ENCODE data around the gene UQCRC2.
"Not testable (repeated sequence)": the region's sequence is repeated elsewhere in the genome, so short reads cannot be mapped to it uniquely, and the experiment has no call there.

UQCRC2 gene

GRCh38 chr16:22023505-22023904 lies 70.3 kb downstream of the UQCRC2 start:
- peak; percentile 47 for DNase-seq (ENCODE audit: low read depth)
- H3K4me3 ChIP-seq (ENCODE audit: low read depth, low read length), result no peak overlapping the region
- TF ChIP-seq CTCF (IDR thresholded peaks at IDR 0.05; ENCODE audit: insufficient read depth, low read depth, low read length, missing control alignments), result no peak

GRCh38 chr16:22024785-22025184 lies 71.6 kb downstream of the UQCRC2 start:
- not testable (repeated sequence) for DNase-seq (ENCODE audit: low read depth)

GRCh38 chr16:22027633-22028032 lies 74.5 kb downstream of the UQCRC2 start:
- no peak for TF ChIP-seq CTCF (IDR thresholded peaks at IDR 0.05; ENCODE audit: insufficient read depth, low read depth, low read length, missing control alignments)
- DNase-seq (ENCODE audit: low read depth), result peak; percentile 42
- no peak overlapping the region for H3K4me3 ChIP-seq (ENCODE audit: low read depth, low read length)

More at GRCh38 chr16:22024785-22025184, 71.6 kb downstream of the UQCRC2 start:
- H3K4me3 ChIP-seq (ENCODE audit: low read depth, low read length), result not testable (repeated sequence)

GRCh38 chr16:22029632-22030031 lies 76.5 kb downstream of the UQCRC2 start:
- no peak for DNase-seq (ENCODE audit: low read depth)
- H3K4me3 ChIP-seq (ENCODE audit: low read depth, low read length), result no peak overlapping the region
- no peak for TF ChIP-seq CTCF (IDR thresholded peaks at IDR 0.05; ENCODE audit: insufficient read depth, low read depth, low read length, missing control alignments)

GRCh38 chr16:22030087-22030812 lies 77.1 kb downstream of the UQCRC2 start:
- no peak for DNase-seq (ENCODE audit: low read depth)
- no peak overlapping the region for H3K4me3 ChIP-seq (ENCODE audit: low read depth, low read length)
- TF ChIP-seq CTCF (IDR thresholded peaks at IDR 0.05; ENCODE audit: insufficient read depth, low read depth, low read length, missing control alignments), result no peak

- no peak overlapping the region for H3K4me3 ChIP-seq (ENCODE audit: low read depth, low read length)
- TF ChIP-seq CTCF (IDR thresholded peaks at IDR 0.05; ENCODE audit: insufficient read depth, low read depth, low read length, missing control alignments), result no peak
- DNase-seq (ENCODE audit: low read depth), result no peak
Observed at GRCh38 chr16:22031483-22032083, 78.4 kb downstream of the UQCRC2 start.

Data from GM12865 (cell line).